Measurements from ENCODE around the gene CACNA1A. TPM values are rescaled to one million over a fixed set of nuclear protein-coding genes. Genes with fewer than 3 reads are reported as not detected.

The CACNA1A gene
- polyA plus RNA-seq, 1 donor (not counting 4 experiments of a cell fraction or from before 2014, with no cell fraction given) = not detected

- Histone ChIP-seq H3K27ac (ENCODE audit: control insufficient read depth, insufficient read depth, low read length) (no peak overlapping the region), H3K4me1 (ENCODE audit: control insufficient read depth, extremely low read depth, insufficient read depth, low read length) (no peaks in the 10 kb centered on the region), H3K27me3 (ENCODE audit: control insufficient read depth, extremely low read depth, insufficient read depth, low read length) (peaks cover 5% of the 10 kb centered on the region), H3K9me3 (ENCODE audit: control insufficient read depth, low read depth, low read length) (no peaks in the 10 kb centered on the region), H3K4me2 (ENCODE audit: control insufficient read depth, extremely low read depth, insufficient read depth, low read depth, low read length) (no peak overlapping the region), H4K20me1 (ENCODE audit: control insufficient read depth, extremely low read depth, insufficient read depth, low read length) (no peaks in the 10 kb centered on the region), H3K9ac (ENCODE audit: control insufficient read depth, extremely low read depth, insufficient read depth, low read length) (no peak overlapping the region), H2AFZ (ENCODE audit: control insufficient read depth, low read length) (no peak overlapping the region), H3K36me3 (ENCODE audit: control insufficient read depth in 2 of 2, extremely low read depth in 1 of 2, insufficient read depth in 2 of 2, low read length in 2 of 2) (no peaks in the 10 kb centered on the region), H3K79me2 (ENCODE audit: control insufficient read depth, insufficient read depth, low read length) (no peaks in the 10 kb centered on the region), H3K4me3 (ENCODE audit: control insufficient read depth in 2 of 3, extremely low read depth in 1 of 3, insufficient read depth in 2 of 3, low read depth in 1 of 3, low read length in 3 of 3) (no peak overlapping the region), H3K9me1 (ENCODE audit: control insufficient read depth, extremely low read depth, insufficient read depth, low read length) (no peaks in the 10 kb centered on the region)
- no peak for DNase-seq (ENCODE audit: low read depth, low spot score)
- FAIRE-seq = no peak
- TF ChIP-seq, protein P1, sequence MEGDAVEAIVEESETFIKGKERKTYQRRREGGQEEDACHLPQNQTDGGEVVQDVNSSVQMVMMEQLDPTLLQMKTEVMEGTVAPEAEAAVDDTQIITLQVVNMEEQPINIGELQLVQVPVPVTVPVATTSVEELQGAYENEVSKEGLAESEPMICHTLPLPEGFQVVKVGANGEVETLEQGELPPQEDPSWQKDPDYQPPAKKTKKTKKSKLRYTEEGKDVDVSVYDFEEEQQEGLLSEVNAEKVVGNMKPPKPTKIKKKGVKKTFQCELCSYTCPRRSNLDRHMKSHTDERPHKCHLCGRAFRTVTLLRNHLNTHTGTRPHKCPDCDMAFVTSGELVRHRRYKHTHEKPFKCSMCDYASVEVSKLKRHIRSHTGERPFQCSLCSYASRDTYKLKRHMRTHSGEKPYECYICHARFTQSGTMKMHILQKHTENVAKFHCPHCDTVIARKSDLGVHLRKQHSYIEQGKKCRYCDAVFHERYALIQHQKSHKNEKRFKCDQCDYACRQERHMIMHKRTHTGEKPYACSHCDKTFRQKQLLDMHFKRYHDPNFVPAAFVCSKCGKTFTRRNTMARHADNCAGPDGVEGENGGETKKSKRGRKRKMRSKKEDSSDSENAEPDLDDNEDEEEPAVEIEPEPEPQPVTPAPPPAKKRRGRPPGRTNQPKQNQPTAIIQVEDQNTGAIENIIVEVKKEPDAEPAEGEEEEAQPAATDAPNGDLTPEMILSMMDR (optimal IDR thresholded peaks at IDR 0.05 in 1 of 3, IDR thresholded peaks at IDR 0.05 in 1 of 3, conservative IDR thresholded peaks at IDR 0.05 in 1 of 3; ENCODE audit: extremely low read depth in 1 of 3, insufficient read depth in 2 of 3, low read length in 3 of 3) = no peak
- TF ChIP-seq EZH2 (IDR thresholded peaks at IDR 0.05; ENCODE audit: low read length) = no peak
- dilution Hi-C loops (cut with MboI; ENCODE audit: extremely low pct_ligation_motif_present, low sequenced_read_pairs) = no loop called here
Measured at GRCh38 chr19:13244920-13245319, 261.4 kb downstream of the CACNA1A start.

DNA sequence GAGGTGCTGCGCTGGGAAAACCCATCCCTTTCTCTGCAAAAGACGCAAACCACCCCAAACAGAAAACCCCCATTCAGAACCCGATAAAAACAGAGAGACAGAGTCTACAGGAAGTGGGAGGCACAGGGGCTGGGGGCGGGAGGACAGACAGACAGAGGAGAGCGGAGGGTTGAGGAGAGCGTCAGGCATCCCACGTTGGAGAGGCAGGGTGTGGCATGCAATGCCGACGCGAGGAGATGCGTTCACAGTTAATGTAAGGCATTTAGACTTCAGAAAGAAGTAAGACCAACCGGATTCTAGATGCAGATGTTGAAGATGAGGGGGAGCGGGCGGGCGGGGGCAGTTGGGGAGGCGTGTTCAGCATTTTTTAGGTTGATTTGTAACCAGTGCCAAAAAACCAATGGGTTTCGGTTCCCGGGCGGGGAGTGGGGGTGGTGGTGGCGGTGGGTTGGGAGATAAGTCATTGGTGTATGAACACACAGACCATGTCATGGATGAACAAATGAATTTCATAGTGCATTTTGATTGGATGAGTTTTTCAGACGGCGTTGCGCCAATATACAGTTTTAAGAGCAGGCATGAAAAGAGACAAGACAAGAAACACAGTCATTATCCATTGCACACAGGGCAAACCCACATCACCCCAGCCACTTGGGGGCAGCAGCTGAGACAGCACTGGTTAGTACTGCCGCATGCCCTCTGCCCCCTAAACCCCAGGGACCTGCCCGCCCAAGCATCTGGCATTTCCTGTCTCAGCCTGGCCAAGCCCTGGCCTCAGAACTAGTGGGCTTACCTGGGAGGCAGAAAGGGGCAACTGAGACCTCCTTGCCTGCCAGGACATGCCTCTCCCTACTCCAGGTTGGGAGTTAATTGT, 264.8 kb downstream of the CACNA1A start:
- TF ChIP-seq, protein P1 (optimal IDR thresholded peaks at IDR 0.05 in 1 of 3, IDR thresholded peaks at IDR 0.05 in 1 of 3, conservative IDR thresholded peaks at IDR 0.05 in 1 of 3; ENCODE audit: extremely low read depth in 1 of 3, insufficient read depth in 2 of 3, low read length in 3 of 3) = peak in 1 of 3 experiments; percentile 65
- no peak for TF ChIP-seq EZH2 (IDR thresholded peaks at IDR 0.05; ENCODE audit: low read length)
- H3K9ac ChIP-seq (ENCODE audit: control insufficient read depth, extremely low read depth, insufficient read depth, low read length) = no peak overlapping the region
- no peak overlapping the region for H3K27ac ChIP-seq (ENCODE audit: control insufficient read depth, insufficient read depth, low read length)
- peaks cover 12% of the 10 kb centered on the region for H3K27me3 ChIP-seq (ENCODE audit: control insufficient read depth, extremely low read depth, insufficient read depth, low read length)
- H3K79me2 ChIP-seq (ENCODE audit: control insufficient read depth, insufficient read depth, low read length) = no peaks in the 10 kb centered on the region
- H3K4me2 ChIP-seq (ENCODE audit: control insufficient read depth, extremely low read depth, insufficient read depth, low read depth, low read length) = no peak overlapping the region
- H3K4me1 ChIP-seq (ENCODE audit: control insufficient read depth, extremely low read depth, insufficient read depth, low read length) = no peaks in the 10 kb centered on the region
- H3K9me3 ChIP-seq (ENCODE audit: control insufficient read depth, low read depth, low read length) = no peaks in the 10 kb centered on the region
- no peak overlapping the region for H2AFZ ChIP-seq (ENCODE audit: control insufficient read depth, low read length)
- H3K9me1 ChIP-seq (ENCODE audit: control insufficient read depth, extremely low read depth, insufficient read depth, low read length) = no peaks in the 10 kb centered on the region
- no peaks in the 10 kb centered on the region for H4K20me1 ChIP-seq (ENCODE audit: control insufficient read depth, extremely low read depth, insufficient read depth, low read length)
- H3K36me3 ChIP-seq (ENCODE audit: control insufficient read depth in 2 of 2, extremely low read depth in 1 of 2, insufficient read depth in 2 of 2, low read length in 2 of 2) = no peaks in the 10 kb centered on the region
- DNase-seq (ENCODE audit: low read depth, low spot score) (no peak), FAIRE-seq (no peak)
- no peak overlapping the region for H3K4me3 ChIP-seq (ENCODE audit: control insufficient read depth in 2 of 3, extremely low read depth in 1 of 3, insufficient read depth in 2 of 3, low read depth in 1 of 3, low read length in 3 of 3)
- dilution Hi-C loops (cut with MboI; ENCODE audit: extremely low pct_ligation_motif_present, low sequenced_read_pairs) = no loop called here

All from keratinocyte (primary cell).